Prostate gland (tissue), 2 donors: ENCODE results near the gene CENPK.

ENCODE experiments used
- POLR2A ChIP-seq: fragments of 450-650 bp; IDR thresholded peaks from one replicate; pipeline ENCODE4 v1.6.1; 2016; ENCODE audit warnings: antibody characterized with exemption, mild to moderate bottlenecking
- TF ChIP-seq, protein P1 (sequence below), 4 experiments: fragments of 200-600 bp in 2 of 4; fragments of 450-650 bp in 2 of 4; sonication (generic) in 2 of 4; IDR thresholded peaks; 1 replicate in 3 of 4; 2 replicates in 1 of 4; pipeline ENCODE4 v1.5.1; 2016 to 2019; ENCODE audit warnings: antibody characterized with exemption in 4 of 4, mild to moderate bottlenecking in 2 of 4, moderate library complexity in 2 of 4

DNA sequence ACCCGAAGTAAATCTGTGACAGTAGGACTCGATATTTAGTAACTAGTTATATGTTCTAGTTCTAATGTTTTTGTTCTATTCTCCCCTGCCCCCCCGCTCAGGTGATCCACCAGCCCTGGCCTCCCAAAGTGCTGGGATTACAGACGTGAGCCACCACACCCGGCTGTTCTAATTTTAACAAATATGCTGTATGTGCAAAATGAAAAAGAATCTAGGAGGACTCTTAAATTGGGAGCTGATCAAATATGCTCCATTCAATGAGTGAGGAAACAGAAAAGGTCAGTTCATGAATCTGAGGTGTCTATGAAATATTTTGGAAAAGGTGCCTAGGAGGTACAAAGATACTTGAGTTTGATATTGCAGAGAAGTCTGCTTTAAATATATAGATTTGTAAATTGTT is 16.8 kb downstream of the CENPK start:
- TF ChIP-seq, protein P1, sequence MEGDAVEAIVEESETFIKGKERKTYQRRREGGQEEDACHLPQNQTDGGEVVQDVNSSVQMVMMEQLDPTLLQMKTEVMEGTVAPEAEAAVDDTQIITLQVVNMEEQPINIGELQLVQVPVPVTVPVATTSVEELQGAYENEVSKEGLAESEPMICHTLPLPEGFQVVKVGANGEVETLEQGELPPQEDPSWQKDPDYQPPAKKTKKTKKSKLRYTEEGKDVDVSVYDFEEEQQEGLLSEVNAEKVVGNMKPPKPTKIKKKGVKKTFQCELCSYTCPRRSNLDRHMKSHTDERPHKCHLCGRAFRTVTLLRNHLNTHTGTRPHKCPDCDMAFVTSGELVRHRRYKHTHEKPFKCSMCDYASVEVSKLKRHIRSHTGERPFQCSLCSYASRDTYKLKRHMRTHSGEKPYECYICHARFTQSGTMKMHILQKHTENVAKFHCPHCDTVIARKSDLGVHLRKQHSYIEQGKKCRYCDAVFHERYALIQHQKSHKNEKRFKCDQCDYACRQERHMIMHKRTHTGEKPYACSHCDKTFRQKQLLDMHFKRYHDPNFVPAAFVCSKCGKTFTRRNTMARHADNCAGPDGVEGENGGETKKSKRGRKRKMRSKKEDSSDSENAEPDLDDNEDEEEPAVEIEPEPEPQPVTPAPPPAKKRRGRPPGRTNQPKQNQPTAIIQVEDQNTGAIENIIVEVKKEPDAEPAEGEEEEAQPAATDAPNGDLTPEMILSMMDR (IDR thresholded peaks at IDR 0.05), result no peak
- no peak for TF ChIP-seq POLR2A
